HepG2 (cell line): ENCODE results near the gene RPRD2. TPM values are rescaled to one million over a fixed set of nuclear protein-coding genes. Genes with fewer than 3 reads are reported as not detected.
A peak's percentile ranks its signal among the peaks of the same experiment; 100 is the strongest.

ENCODE experiments used
- ATAC-seq: fragments of 200-7000 bp; cut with Tn5 transposase; 3 replicates; pipeline ENCODE4 v1.9.1; 2020; ENCODE audit warnings: mild to moderate bottlenecking, moderate library complexity
- BruUV-seq: library from RNA; stranded (reverse); fragments of 400-500 nt; replicated peaks from 2 replicates; lab custom pipeline; 2021; lab: Mats Ljungman, UMichigan
- CTCF ChIA-PET: fragments of 300-600 bp; formaldehyde crosslinking; extraction: SDS; loops from one replicate; lab custom pipeline; 2021; ENCODE audit warnings: low total read pairs, inconsistent platforms, low intra/inter-chr PET ratio; lab: Yijun Ruan, JAX
- POLR2A ChIA-PET: fragments of 350-600 bp; sonication (Branson Sonifier 250); formaldehyde crosslinking; loops from one replicate; lab custom pipeline; 2020; ENCODE audit warnings: antibody characterized with exemption, inconsistent platforms; lab: Yijun Ruan, JAX
- DNase-seq: peaks from one replicate; pipeline ENCODE4 v3.0.0-alpha.2; 2015; ENCODE audit warnings: low spot score
- FAIRE-seq: peaks from 3 replicates; lab custom pipeline; 2011; peaks lifted over from hg19 to GRCh38; lab: Jason Lieb, UNC
- H2AFZ ChIP-seq: one replicate; pipeline ENCODE4 v1.6.1; 2011; ENCODE audit warnings: low read length, inconsistent platforms
- H3K27ac ChIP-seq: fragments of 300-600 bp; 3 replicates; pipeline ENCODE4 v1.8.0; 2011; ENCODE audit warnings: mixed run types, mild to moderate bottlenecking, mixed read lengths, low read length, inconsistent platforms; ENCODE audit not compliant: insufficient read depth; ENCODE audit errors: extremely low read length
- H3K27me3 ChIP-seq, 2 experiments: fragments of 200-600 bp in 1 of 2; 2 replicates in 1 of 2; 3 replicates in 1 of 2; pipeline versions ENCODE4 v1.6.0 to v1.8.0; 2011; ENCODE audit warnings: low read length in 2 of 2, mild to moderate bottlenecking in 2 of 2, moderate library complexity in 2 of 2, inconsistent platforms in 1 of 2; ENCODE audit not compliant: insufficient read depth in 2 of 2, control insufficient read depth in 1 of 2
- H3K36me3 ChIP-seq, 2 experiments: fragments of 200-600 bp in 1 of 2; replicated peaks in 1 of 2; 2 replicates in 1 of 2; 3 replicates in 1 of 2; pipeline versions ENCODE4 v1.5.1 to v1.8.0; 2011; ENCODE audit warnings: low read length in 2 of 2, inconsistent platforms in 1 of 2; ENCODE audit not compliant: insufficient read depth in 2 of 2, control insufficient read depth in 1 of 2
- H3K4me1 ChIP-seq: 2 replicates; pipeline ENCODE4 v1.5.1; 2012; ENCODE audit warnings: low read length, inconsistent platforms; ENCODE audit not compliant: insufficient read depth
- H3K4me2 ChIP-seq: 2 replicates; pipeline ENCODE4 v1.6.0; 2011; ENCODE audit warnings: low read depth, low read length, inconsistent platforms
- H3K4me3 ChIP-seq, 3 experiments: fragments of 200-600 bp in 1 of 3; sonication (generic), shearing (Covaris generic) in 1 of 3; replicated peaks in 1 of 3; 2 replicates each; pipeline ENCODE4 v1.5.1; 2011 to 2016; ENCODE audit warnings: low read length in 3 of 3, inconsistent platforms in 2 of 3, low read depth in 2 of 3, mild to moderate bottlenecking in 2 of 3, control low read depth in 1 of 3, mixed read lengths in 1 of 3; ENCODE audit not compliant: insufficient read depth in 1 of 3
- H3K79me2 ChIP-seq: one replicate; pipeline ENCODE4 v1.6.1; 2011; ENCODE audit warnings: low read length, inconsistent platforms; ENCODE audit not compliant: insufficient read depth
- H3K9ac ChIP-seq: 2 replicates; pipeline ENCODE4 v1.6.0; 2011; ENCODE audit warnings: mild to moderate bottlenecking, low read depth, low read length, inconsistent platforms; ENCODE audit not compliant: insufficient read depth
- H3K9me3 ChIP-seq: 2 replicates; pipeline ENCODE4 v1.5.1; 2012; ENCODE audit warnings: mild to moderate bottlenecking, low read length
- H4K20me1 ChIP-seq: 2 replicates; pipeline ENCODE4 v1.6.0; 2011; ENCODE audit warnings: inconsistent platforms, mild to moderate bottlenecking, low read length, moderate library complexity; ENCODE audit not compliant: insufficient read depth
- NR0B2 ChIP-seq: sonication (generic); formaldehyde crosslinking; IDR thresholded peaks from 2 replicates; pipeline ENCODE4 v1.4.0; 2020; ENCODE audit warnings: mild to moderate bottlenecking, missing genetic modification reagents
- RAD21 ChIP-seq: fragments of 450-650 bp; formaldehyde crosslinking; IDR thresholded peaks from 2 replicates; pipeline ENCODE4 v1.5.0; 2020; ENCODE audit warnings: mild to moderate bottlenecking
- SRSF9 ChIP-seq: fragments of 200-400 bp; formaldehyde crosslinking; IDR thresholded peaks from 2 replicates; pipeline ENCODE4 v1.6.1; 2018; ENCODE audit warnings: borderline replicate concordance, mild to moderate bottlenecking, low read depth, low read length; ENCODE audit not compliant: insufficient read depth, poor library complexity, severe bottlenecking
- TBX2 ChIP-seq: sonication (generic); formaldehyde crosslinking; IDR thresholded peaks from 2 replicates; pipeline ENCODE4 v1.5.0; 2020; ENCODE audit warnings: missing genetic modification reagents, mild to moderate bottlenecking, borderline replicate concordance
- ZGPAT ChIP-seq: IDR thresholded peaks from 2 replicates; pipeline ENCODE4 v1.6.1; 2016; ENCODE audit warnings: mild to moderate bottlenecking
- ZNF431 ChIP-seq: sonication (generic); formaldehyde crosslinking; IDR thresholded peaks from 2 replicates; pipeline ENCODE4 v1.9.0; 2022; ENCODE audit warnings: missing genetic modification reagents, low read depth, mild to moderate bottlenecking, borderline replicate concordance
- ZNF563 ChIP-seq: sonication (generic); formaldehyde crosslinking; IDR thresholded peaks from 2 replicates; pipeline ENCODE4 v1.8.0; 2022; ENCODE audit warnings: mild to moderate bottlenecking, moderate library complexity, missing genetic modification reagents
- ZNF724P ChIP-seq: sonication (generic); formaldehyde crosslinking; IDR thresholded peaks from 2 replicates; pipeline ENCODE4 v1.8.0; 2022; ENCODE audit warnings: missing genetic modification reagents, borderline replicate concordance
- ZSCAN25 ChIP-seq: sonication (generic); formaldehyde crosslinking; IDR thresholded peaks from 2 replicates; pipeline ENCODE4 v1.8.0; 2022; ENCODE audit warnings: mild to moderate bottlenecking, missing genetic modification reagents
- WGBS: methylation state at CpG from one replicate; pipeline ENCODE4 v1.1.6; 2017; ENCODE audit warnings: low lambda C conversion rate; 5-methylcytosine and 5-hydroxymethylcytosine counted together
- in situ Hi-C: cut with HindIII; loops from 2 replicates; pipeline ENCODE4 v1.10.0; 2017; ENCODE audit warnings: low pct_unique_long_range_greater_than_20kb; ENCODE audit not compliant: extremely low pct_ligation_motif_present
- intact Hi-C: fragments of 100-400 bp; cut with micrococcal nuclease; formaldehyde crosslinking; loops from one replicate; pipeline ENCODE4 v1.10.0; 2022; ENCODE audit not compliant: unreplicated experiment
- polyA plus RNA-seq, 8 experiments: library from polyadenylated mRNA; depleted of rRNA in 3 of 8; stranded (reverse) in 7 of 8; unstranded in 1 of 8; fragments of >200 nt; fragmentation: Illumina TruSeq in 4 of 8; extraction: Trizol in 4 of 8; gene quantifications; 2 replicates each; pipeline versions ENCODE4 v1.2.1 to v1.2.3, GENCODE V29; 2011 to 2016; ENCODE audit warnings: low read depth in 4 of 8, missing spikeins in 1 of 8, mixed read lengths in 1 of 8; ENCODE audit not compliant: insufficient read depth in 1 of 8
- total RNA-seq, 5 experiments: library from RNA; depleted of rRNA; stranded (reverse); fragments of >200 nt; fragmentation: Illumina TruSeq; extraction: Trizol; gene quantifications; 2 replicates each; pipeline ENCODE4 v1.2.3, GENCODE V29; 2016; ENCODE audit warnings: low read depth in 1 of 5

RPRD2 gene
- total and polyA plus RNA-seq, 2 of the 13 experiments (the other 11 are each of a cell fraction or from before 2014, with no cell fraction given): 8.0 to 8.9 TPM

- TF ChIP-seq ZGPAT (CRISPR knock-in tag) (no peak), ZNF563 (CRISPR knock-in tag) (no peak), RAD21 (CRISPR knock-in tag) (peak; percentile 35; the same call in 1 of the 2 replicates), SRSF9 (no peak)
Observed at GRCh38 chr1:150429805-150430204, 65.9 kb downstream of the RPRD2 start (continued).

GRCh38 chr1:150441121-150441520 is 77.2 kb downstream of the RPRD2 start:
- 96% methylated on average over 2 of the region's 2 CpGs for WGBS

More at GRCh38 chr1:150441121-150441520, 77.2 kb downstream of the RPRD2 start:
- Histone ChIP-seq H3K27ac (no peak overlapping the region), H2AFZ (no peak overlapping the region), H3K4me1 (no peaks in the 10 kb centered on the region), H3K36me3 (peaks cover 4 to 52% of the 10 kb centered on the region in 2 experiments), H3K9ac (no peak overlapping the region), H3K79me2 (peaks cover 2% of the 10 kb centered on the region), H3K4me2 (no peak overlapping the region), H4K20me1 (no peaks in the 10 kb centered on the region), H3K27me3 (no peaks in the 10 kb centered on the region), H3K4me3 (no peak overlapping the region), H3K9me3 (no peaks in the 10 kb centered on the region)
- DNase-seq: no peak
- intact Hi-C loops: no loop called here
- no TSS peak for BruUV-seq
- in situ Hi-C loops: no loop called here
- CTCF ChIA-PET: no interaction called here
- no peak for TF ChIP-seq ZSCAN25 (CRISPR knock-in tag)
- TF ChIP-seq NR0B2 (CRISPR knock-in tag): no peak
- TF ChIP-seq ZNF431 (CRISPR knock-in tag): no peak
- no peak for TF ChIP-seq ZNF724P
- TF ChIP-seq TBX2 (CRISPR knock-in tag): no peak
- no peak for ATAC-seq
- POLR2A ChIA-PET: no interaction called here
- FAIRE-seq: no peak
